NCI-H2196 treated with DMSO at 0.1 percent for 48 hours (cell line): ENCODE data around the gene OGFOD1.

Source experiments
- DNase-seq: peaks from one replicate; lab custom pipeline; 2025; ENCODE audit not compliant: unreplicated experiment; lab: John Stamatoyannopoulos, UW

Gene OGFOD1

DNA sequence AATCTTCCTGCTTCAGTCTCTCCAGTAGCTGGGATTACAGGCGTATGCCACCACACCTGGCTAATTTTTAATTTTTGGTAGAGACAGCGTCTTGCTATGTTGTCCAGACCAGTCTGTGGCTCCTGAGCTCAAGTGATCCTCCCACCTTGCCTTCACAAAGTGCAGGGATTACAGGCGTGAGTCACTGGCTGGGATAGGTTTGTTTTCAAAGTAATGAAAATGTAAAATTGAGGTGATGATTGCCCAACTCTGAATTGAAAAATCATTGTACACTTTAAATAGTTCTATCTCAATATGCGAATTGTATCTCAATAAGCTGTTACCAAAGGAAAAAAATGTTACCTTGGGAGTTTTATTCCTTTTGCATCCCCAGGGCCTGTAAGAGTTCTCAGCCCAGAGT lies 24.8 kb upstream of the OGFOD1 start:
- DNase-seq = no peak

DNA sequence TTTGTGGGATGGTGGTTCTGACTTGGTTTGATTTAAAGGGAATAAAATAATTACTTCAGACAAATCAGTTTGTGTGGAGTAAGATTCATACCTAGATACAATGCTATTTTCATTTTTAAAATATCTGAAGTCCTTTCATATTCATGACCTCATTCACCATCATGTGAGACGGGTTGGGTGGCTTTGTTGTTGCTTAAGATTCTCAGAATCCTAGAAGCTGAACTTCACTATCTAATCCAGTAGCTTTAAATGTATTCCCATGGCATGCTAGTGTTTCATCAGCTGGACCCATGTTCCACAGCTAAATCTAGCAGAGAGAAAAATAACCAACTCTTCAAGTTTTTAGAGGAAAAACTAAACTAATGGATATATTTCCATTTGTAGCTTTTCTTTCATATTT lies 23.3 kb upstream of the OGFOD1 start:
- DNase-seq = no peak

DNA sequence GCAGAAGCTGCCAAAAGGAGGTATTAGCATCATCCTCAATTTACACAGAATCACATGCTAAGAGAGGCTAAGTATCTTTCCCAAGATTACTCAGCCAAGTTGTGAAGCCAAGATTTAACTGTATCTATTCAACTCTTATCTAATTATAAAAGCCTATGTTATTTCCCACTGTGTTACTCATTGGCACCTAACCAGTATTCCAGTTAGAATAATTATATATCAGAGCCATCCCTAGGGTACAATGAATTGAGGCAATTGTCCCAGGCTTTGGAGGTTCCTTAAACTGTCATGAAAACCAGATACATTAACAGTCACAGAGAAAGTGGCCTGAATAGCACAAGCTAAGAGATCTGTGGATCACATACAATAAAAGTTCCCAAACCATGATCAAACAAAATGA lies 15.1 kb upstream of the OGFOD1 start:
- no peak for DNase-seq

DNA sequence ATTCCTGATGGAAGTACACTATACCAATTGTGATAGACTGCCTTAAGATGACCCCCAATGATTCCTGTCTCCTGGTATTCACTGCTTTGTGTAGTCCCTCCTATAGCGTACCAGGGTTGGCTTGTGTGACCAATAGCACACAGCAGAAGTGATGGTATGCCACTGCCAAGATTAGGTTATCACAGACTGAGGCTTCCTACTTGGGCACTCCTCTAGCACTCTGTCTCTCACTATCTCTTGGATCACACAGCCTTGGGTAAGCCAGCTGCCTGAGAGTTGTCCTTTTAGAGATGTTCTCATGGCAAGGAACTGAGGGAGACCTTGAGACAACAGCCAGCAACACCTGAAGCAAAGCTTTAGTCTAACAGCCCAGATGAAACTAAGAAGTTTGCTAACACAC lies 13.3 kb upstream of the OGFOD1 start:
- DNase-seq = no peak

DNA sequence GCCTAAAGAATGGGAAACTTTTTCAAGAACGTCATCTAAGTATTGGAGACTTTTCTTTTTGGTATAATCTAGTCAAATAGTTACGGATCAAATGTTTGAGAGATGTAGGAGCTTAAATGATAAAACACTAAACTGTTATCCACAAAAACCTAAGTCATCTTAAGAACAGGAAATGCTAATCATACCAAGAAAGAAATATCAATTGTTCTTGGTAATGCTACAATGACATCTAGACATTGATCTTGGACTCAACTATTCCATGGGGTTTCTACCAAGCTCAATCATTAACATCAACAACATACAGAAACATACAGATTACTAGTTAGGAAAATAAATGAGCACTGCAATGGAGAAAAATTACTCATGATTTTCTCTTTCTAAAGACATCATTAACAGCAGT lies 4.1 kb upstream of the OGFOD1 start:
- DNase-seq = no peak

DNA sequence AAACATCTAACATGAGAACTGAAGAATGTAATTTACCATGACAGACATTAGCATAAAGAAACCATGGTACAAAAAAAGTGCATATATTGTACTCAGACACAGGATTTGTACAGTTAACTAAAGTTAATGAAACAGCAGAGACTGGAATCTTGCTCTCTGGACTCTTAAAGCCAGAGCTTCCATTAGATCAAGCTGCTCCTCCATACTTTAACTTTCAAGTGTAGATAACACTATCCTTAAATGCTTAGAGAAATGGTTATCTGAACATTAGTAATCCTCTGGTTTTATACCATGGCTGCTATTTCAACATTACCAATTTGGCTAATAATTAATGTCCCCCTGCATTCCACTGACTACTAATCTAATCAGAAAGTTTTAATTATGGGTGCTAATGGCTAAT lies 3.3 kb upstream of the OGFOD1 start:
- no peak for DNase-seq

DNA sequence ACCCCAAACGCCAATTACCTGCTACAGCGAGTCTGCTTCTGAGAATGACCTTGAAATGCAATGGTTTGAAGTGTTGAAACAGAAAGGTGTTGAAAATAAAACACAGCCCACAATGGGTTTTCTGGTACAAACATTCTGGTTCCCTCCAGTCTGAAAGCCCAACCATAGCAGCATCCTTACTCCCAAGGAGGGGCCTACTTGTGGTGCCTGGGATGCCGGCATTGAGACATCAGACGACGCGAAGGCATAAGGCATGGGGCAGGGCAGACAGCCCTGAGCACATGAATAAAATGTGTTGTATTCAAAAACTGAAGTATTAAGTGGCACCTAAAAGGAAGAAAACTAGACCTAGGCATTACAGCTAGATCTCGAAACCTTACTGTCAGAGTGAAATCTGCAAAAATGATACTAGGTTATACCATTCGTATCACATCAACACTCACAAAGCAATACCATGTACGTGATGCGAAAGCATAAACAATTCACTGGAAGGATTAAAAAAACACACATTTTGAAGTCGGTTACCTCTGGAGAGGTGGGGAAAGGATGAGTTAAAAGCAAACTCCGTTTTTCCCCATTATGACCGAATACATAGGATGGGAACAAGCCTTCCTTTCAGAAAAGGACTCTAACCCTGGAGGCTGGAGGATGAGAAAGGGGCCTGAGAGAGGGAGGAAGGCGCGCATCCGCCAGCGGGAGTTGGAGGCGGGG lies 924 bp upstream of the OGFOD1 start:
- DNase-seq = no peak

DNA sequence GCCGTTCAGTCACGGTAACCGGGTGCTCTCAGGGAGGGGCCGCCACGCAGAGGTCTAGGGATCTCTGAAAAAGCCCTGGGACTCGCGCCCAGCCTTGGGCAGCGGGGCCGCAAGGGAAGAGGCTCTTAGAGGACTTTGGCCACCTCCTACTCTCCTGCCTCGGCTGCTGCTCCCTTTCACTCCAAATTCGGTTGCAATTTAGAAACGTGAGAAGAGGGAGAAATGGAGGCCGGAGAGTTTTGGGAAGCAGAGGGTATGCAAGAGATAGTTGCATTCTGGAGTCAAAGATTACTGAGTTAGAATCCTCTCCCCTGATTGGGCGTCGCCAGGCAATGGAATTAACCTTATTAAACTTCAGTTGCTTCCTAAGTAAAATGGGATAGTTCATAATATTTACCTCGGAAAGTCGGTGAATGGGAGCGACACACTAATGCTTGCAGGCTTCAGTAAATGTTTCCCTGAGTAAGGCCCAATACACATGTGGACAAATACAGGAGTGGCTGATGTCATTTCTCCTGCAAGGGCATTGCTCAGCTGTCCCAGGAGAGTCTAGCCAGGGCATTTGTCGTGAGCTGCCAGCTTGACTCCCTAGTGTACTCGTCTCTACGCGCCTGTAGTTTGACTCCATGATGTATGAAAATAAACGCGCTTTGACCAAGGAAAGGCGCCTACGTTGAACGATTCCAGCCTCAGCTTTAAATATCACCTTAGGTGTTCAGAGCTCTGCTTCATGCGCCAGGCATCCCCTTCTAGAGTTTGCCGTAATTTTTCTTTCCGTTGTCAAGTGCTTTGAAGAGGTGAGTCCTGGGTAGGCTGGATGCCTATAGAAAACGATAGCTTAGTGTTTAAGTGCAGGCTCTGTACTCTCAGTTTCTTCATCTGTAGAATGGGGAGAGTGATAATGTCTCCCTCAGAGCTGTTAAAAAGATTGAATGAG lies 667 bp downstream of the OGFOD1 start:
- DNase-seq = no peak

DNA sequence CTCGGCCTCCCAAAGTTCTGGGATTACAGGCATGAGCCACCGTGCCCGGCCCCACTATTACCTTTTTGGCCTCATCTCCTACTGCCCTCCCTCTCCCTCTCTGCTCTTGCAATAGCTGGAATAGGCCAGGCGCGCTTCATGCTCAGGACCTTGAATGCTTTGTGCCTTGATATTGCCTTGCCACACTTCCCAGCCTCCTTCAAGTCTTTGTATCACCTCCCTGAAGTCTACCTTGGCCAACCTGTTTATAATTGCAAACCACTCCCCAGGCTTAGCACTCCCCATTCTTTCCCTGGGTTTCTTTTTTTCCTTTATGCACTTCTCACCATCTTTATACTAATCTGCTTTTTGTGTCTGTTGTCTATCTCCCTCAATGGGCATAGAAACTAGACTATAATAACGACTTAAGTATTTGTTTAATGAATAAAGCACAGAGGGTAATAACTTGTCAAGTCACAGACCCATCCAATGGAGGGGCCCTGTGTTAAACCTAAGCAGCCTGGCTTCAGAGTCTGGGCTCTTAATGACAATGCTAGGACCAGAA lies 6.6 kb downstream of the OGFOD1 start:
- no peak for DNase-seq

DNA sequence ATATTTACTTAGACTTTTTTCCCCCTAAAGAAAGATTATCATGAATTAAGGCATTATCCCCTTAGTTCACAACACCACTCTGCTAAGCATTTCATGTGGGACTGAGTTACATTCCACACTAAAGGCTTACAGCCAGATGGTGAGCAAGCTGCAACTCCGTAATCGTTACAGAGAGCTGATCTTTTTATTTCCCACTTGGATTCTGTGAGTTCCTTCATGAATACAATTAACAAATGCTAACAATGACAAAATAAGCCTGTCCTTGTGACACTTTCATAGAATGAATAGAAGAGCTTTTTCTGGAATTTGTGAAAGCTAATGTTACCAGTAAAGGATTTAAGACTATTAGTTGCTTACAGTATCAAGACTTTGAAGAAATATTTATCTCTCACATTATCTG lies 8.7 kb downstream of the OGFOD1 start:
- DNase-seq = no peak

DNA sequence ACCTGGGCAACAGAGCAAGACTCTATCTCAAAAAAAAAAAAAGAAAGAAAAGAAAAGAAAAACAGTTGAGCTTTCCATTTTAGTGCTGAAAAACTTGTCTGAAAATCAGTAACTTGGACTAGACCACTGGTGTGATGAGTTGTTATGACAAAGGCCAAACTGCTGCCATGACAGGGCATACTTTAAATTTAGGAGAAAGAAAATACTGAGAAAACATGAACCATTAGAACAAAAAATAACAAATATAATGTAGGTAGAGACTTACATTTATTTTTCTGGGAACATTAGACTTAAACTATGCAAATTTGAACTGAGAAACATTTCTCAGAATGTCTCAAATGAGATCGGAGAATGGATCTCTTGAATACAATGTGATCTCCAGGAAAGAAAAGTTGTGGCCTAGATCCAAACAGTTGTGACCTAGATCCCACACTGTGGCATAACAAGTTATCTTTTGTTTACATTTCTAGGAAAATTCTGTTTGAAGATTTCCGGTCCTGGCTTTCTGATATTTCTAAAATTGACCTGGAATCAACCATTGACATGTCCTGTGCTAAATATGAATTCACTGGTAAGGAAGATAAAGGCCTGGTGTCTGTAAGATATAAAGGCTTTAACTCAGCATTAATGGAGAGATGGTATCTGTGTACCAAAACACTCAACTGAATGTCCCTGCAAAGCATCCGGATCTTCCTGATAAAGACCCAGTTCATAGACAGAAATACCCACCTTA lies 10.9 kb downstream of the OGFOD1 start:
- no peak for DNase-seq

DNA sequence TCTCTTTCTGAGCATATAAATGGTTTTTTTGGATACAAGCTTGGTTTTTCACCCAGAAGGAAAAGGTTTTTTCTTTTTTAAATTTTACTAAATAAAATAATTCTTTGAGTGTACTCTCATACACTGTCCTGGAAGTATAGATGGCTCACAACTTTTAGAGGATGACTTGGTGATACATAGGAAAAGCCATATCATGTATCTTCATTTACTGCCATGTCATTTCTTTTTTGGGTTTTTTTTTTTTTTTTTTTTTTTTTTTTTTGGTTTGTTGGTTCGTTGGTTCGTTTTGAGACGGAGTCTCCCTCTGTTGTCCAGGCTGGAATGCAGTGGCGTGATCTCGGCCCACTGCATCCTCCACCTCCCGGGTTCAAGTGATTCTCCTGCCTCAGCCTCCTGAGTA lies 11.8 kb downstream of the OGFOD1 start:
- DNase-seq = no peak

DNA sequence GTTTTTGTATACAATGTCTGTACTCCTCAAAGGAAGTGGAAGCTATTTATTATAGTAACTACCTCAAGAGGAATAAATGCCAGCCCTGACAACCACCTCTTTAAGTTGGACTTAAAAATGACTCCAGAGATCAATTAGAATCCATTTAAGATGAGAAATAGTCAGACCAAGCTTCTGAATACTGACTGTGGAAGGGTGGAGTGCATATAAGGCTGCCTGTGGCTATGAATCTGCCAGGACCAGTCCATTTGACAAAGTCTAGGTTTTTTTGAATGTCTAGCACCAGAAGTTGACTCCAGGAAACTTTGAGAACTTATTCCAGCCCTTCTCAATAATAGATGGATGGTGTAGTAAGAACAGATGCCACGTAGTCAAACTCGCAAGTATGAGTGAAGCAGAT lies 15.0 kb downstream of the OGFOD1 start:
- DNase-seq = no peak

DNA sequence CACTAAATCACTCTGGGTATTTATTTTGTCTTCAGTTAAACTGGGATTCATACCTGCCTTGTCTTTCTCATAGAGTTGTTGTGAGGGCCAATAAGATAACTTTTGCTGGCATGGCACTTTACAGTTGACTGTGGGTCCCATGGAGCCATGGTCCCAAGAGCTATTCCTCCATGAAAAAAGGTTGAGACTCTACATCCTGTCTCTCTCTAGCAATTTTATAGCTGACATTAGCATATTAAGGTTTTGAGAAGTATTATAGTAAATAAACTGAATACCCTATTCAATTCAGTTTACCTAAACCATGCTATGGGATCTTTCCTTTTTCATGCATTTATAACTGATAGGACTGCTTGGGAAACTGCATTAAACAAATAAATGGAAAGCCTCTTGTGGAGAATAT lies 17.4 kb downstream of the OGFOD1 start:
- DNase-seq = no peak

DNA sequence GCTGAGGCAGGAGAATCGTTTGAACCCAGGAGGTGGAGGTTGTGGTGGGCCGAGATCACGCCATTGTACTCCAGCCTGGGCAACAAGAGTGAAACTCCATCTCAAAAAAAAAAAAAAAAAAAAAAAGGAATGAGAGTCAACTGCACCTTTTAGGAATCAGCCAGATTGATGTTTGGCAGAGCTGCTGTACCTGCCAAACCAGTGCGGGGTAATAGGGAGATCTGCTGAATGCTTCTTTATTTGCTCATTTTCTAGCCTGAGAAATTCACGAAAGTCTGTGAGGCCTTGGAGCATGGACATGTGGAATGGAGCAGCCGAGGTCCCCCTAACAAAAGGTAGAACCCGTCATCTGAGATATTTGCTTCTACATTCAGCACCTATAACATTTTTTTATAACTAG lies 18.4 kb downstream of the OGFOD1 start:
- DNase-seq = no peak

DNA sequence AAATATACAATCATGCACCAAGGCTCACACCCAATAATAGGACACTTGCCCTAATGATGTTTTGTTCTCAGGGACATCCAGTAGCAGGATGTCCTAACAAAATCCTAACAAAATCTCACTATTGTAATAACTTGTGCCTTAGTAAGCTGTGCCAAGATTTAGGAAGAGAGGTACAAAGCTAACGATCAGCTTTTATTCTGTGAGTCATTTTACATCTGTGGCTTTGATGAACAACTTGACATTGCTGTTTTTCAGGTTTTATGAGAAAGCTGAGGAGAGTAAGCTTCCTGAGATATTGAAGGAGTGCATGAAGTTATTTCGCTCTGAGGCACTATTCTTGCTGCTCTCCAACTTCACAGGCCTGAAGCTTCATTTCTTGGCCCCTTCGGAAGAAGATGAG lies 18.9 kb downstream of the OGFOD1 start:
- no peak for DNase-seq

DNA sequence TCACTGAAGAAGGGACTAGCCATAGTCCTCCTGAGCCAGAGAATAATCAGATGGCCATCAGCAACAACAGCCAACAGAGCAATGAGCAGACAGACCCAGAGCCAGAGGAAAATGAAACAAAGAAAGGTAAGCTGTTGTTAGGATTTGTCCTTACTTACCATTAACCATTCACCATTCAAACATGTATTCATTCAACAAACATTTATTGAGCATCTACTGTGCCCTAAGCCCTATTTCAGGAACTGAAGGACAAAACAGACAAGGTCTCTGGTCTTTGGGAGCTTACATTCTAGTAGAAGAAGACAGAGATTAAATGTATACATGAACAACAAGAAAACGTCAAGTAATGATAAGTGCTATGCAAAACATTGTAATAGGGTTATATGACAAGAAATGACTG lies 19.3 kb downstream of the OGFOD1 start:
- DNase-seq = no peak

DNA sequence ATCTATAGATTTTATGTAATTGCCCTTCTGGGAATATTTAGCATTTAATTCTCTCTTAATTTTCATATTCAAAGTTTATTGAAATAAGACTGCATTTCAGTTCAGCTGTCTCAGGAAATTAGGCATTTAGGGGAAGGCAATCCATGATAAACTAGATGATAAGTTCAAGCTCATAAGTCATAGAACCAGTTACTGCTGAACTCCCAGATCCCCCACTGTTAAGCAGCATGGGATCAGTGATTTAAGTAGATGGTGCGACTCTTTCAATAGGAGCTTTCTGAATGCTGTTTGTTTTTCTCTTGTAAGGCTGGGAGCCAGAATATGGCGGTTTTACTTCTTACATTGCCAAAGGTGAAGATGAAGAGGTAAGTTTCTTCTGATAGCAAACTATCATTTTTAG lies 23.8 kb downstream of the OGFOD1 start:
- DNase-seq = no peak

DNA sequence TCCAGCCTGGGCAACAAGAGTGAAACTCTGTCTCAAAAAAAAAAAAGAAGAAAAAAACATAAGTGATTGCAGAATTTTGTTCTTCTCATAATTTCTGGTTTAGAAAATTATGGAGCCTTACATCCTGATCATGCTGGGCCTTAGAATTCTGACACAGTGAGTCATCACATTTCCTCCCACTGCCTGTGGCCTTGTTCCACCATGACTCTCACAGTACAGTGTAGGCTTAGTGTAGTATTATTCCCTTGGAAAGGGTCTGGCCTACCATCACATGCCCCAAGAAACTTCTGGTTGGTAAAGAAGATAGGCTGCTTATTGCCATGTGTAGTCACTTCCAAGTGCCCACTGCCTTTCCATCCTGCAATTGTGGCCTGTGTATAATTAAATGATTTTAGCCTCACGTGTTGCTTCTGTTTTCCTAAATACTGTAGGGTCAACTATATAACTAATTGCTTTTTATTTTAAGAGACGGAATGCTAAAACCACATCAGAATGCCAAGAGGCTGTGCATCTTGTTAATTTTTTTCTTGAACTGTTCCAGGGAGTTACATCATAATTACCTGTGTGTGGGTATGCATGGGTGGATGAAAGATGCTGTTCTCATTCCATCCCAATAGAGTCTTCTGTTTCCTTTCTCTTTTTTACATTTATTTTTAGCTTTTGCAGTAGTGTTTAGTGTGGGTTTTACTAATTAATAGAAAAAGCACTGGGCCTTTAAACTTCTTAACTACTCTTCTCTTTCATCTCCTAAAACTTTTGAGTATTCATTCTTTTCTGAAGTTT lies 25.9 kb downstream of the OGFOD1 start:
- no peak for DNase-seq

DNA sequence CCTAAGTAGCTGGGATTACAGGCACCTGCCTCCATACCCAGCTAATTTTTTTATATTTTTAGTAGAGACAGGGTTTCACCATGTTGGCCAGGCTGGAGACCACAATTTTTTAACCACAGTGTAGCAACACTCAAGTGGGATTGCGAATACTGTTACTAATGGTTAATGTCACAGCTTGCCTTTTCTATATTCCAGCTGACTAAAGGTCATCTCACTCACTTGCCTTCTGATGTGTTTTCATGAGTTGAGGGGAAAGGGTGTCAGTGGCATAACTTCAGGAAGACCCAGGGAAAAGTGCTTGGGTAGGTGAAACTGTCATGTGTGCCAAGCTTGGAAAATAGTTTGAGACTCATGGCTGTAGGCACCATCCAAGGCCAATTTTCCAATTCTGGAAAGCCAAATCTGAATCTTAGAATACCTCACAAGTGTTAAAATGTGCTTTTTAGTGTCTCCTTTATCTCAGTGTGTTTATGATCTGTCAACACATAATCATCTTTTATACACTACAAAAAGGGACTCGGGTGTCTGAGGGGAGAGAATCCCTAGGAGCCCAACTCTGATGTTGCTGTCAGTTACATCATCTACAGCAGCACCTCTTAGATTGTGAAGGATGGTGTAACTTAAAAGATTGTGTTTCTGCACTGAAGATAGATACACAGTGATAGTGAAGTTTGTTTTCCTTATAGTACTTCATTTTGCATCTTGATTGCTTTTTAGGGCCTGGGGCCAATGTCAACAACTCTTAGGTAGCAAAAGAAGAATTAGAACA lies 27.1 kb downstream of the OGFOD1 start:
- no peak for DNase-seq
